Measurements from ENCODE around the gene CHCHD6. TPM values are rescaled to one million over a fixed set of nuclear protein-coding genes. Genes with fewer than 3 reads are reported as not detected.
"Not testable (repeated sequence)": the region's sequence is repeated elsewhere in the genome, so short reads cannot be mapped to it uniquely, and the experiment has no call there.

CHCHD6 gene
- total RNA-seq, 2 donors from 2014 or later, result 9.3 to 13.2 TPM

GRCh38 chr3:126798521-126798920 lies 94.5 kb downstream of the CHCHD6 start:
- Histone ChIP-seq H3K27ac (no peak overlapping the region), H3K27me3 (no peaks in the 10 kb centered on the region), H3K36me3 (no peaks in the 10 kb centered on the region), H3K9me3 (no peaks in the 10 kb centered on the region), H3K4me3 (no peak overlapping the region), H3K9ac (ENCODE audit: low read depth in 2 of 2, low read length in 2 of 2) (no peak overlapping the region), H3K4me1 (no peaks in the 10 kb centered on the region)
- intact Hi-C loops (cut with DNase I), result no loop called here
- no peak for TF ChIP-seq CTCF (IDR thresholded peaks at IDR 0.05)
- no peak for DNase-seq

GRCh38 chr3:126799099-126799498 lies 95.1 kb downstream of the CHCHD6 start:
- no peak for TF ChIP-seq CTCF (IDR thresholded peaks at IDR 0.05)
- Histone ChIP-seq H3K27me3 (no peaks in the 10 kb centered on the region), H3K27ac (no peak overlapping the region), H3K9me3 (no peaks in the 10 kb centered on the region), H3K4me1 (no peaks in the 10 kb centered on the region), H3K36me3 (no peaks in the 10 kb centered on the region), H3K9ac (ENCODE audit: low read depth in 2 of 2, low read length in 2 of 2) (no peak overlapping the region), H3K4me3 (no peak overlapping the region)
- no peak for DNase-seq
- intact Hi-C loops (cut with DNase I), result no loop called here

GRCh38 chr3:126801312-126801711 lies 97.3 kb downstream of the CHCHD6 start:
- H3K4me3 ChIP-seq; H3K9ac ChIP-seq (ENCODE audit: low read depth in 2 of 2, low read length in 2 of 2); H3K9me3 ChIP-seq; H3K27me3 ChIP-seq; H3K27ac ChIP-seq; H3K36me3 ChIP-seq; intact Hi-C loops (cut with DNase I); H3K4me1 ChIP-seq; DNase-seq: not testable (repeated sequence)

- Histone ChIP-seq H3K36me3 (no peaks in the 10 kb centered on the region), H3K27me3 (no peaks in the 10 kb centered on the region), H3K4me1 (no peaks in the 10 kb centered on the region), H3K4me3 (no peak overlapping the region), H3K9ac (ENCODE audit: low read depth in 2 of 2, low read length in 2 of 2) (no peak overlapping the region), H3K9me3 (no peaks in the 10 kb centered on the region), H3K27ac (no peak overlapping the region)
- DNase-seq, result no peak
- TF ChIP-seq CTCF (IDR thresholded peaks at IDR 0.05), result no peak
- intact Hi-C loops (cut with DNase I), result no loop called here
Observed at GRCh38 chr3:126807795-126808194, 103.8 kb downstream of the CHCHD6 start.

GRCh38 chr3:126811530-126811929 lies 107.5 kb downstream of the CHCHD6 start:
- H3K27me3 ChIP-seq, result no peaks in the 10 kb centered on the region
- H3K36me3 ChIP-seq, result no peaks in the 10 kb centered on the region
- H3K27ac ChIP-seq, result no peak overlapping the region
- intact Hi-C loops (cut with DNase I), result no loop called here
- H3K4me1 ChIP-seq, result no peaks in the 10 kb centered on the region
- no peak overlapping the region for H3K4me3 ChIP-seq
- no peak for TF ChIP-seq CTCF (IDR thresholded peaks at IDR 0.05)
- H3K9me3 ChIP-seq, result no peaks in the 10 kb centered on the region
- H3K9ac ChIP-seq (ENCODE audit: low read depth in 2 of 2, low read length in 2 of 2), result no peak overlapping the region
- no peak for DNase-seq

- Histone ChIP-seq H3K36me3 (no peaks in the 10 kb centered on the region), H3K27me3 (no peaks in the 10 kb centered on the region), H3K9me3 (no peaks in the 10 kb centered on the region), H3K4me1 (no peaks in the 10 kb centered on the region), H3K4me3 (no peak overlapping the region), H3K9ac (ENCODE audit: low read depth in 2 of 2, low read length in 2 of 2) (no peak overlapping the region), H3K27ac (no peak overlapping the region)
- no peak for TF ChIP-seq CTCF (IDR thresholded peaks at IDR 0.05)
- intact Hi-C loops (cut with DNase I), result no loop called here
- no peak for DNase-seq
Observed at GRCh38 chr3:126816298-126816697, 112.3 kb downstream of the CHCHD6 start.

Data from colonic mucosa (tissue), 4 donors.